Endothelial cell of umbilical vein (primary cell): ENCODE results near the gene GBE1.
"Not testable (repeated sequence)": the region's sequence is repeated elsewhere in the genome, so short reads cannot be mapped to it uniquely, and the experiment has no call there.

ENCODE experiments used
- EZH2 ChIP-seq: IDR thresholded peaks from 2 replicates; pipeline ENCODE4 v1.6.1; 2012; ENCODE audit warnings: borderline replicate concordance, low read depth, mild to moderate bottlenecking, moderate library complexity, low read length, inconsistent platforms; ENCODE audit not compliant: severe bottlenecking
- JUN ChIP-seq: IDR thresholded peaks from 2 replicates; pipeline ENCODE4 v1.6.1; 2011; ENCODE audit warnings: borderline replicate concordance, low read depth; ENCODE audit not compliant: insufficient read length, insufficient read depth
- POLR2A ChIP-seq: IDR thresholded peaks from 2 replicates; pipeline ENCODE4 v1.6.1; 2012; ENCODE audit warnings: low read depth, mild to moderate bottlenecking, control low read depth, low read length
- POLR2AphosphoS5 ChIP-seq: IDR thresholded peaks from 2 replicates; pipeline ENCODE4 v1.6.1; 2012; ENCODE audit warnings: low read depth, mild to moderate bottlenecking, control low read depth, low read length, moderate library complexity; ENCODE audit not compliant: insufficient read depth
- TF ChIP-seq, protein P1 (sequence below), 2 donors: IDR thresholded peaks; 1 replicate in 1 of 2; 2 replicates in 1 of 2; pipeline ENCODE4 v1.5.1; 2011; ENCODE audit warnings: low read length in 2 of 2, mild to moderate bottlenecking in 2 of 2, moderate library complexity in 2 of 2, control low read depth in 1 of 2, inconsistent platforms in 1 of 2, low read depth in 1 of 2; ENCODE audit not compliant: insufficient read depth in 1 of 2; ENCODE audit errors: extremely low read depth in 1 of 2

DNA sequence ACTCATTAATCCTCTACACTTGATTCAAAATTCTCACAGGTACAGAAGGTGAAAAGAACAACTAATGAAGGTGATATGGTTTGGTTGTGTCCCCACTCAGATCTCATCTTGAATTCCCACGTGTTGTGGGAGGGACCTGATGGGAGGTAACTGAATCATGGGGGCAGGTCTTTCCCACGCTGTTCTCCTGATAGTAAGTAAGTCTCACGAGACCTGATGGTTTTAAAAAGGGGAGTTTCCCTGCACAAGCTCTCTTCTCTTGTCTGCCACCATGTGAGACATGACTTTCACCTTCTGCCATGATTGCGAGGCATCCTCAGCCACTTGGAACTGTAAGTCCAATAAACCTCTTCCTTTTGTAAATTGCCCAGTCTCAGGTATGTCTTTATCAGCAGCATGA is 2.7 kb downstream of the GBE1 start:
- TF ChIP-seq, protein P1, sequence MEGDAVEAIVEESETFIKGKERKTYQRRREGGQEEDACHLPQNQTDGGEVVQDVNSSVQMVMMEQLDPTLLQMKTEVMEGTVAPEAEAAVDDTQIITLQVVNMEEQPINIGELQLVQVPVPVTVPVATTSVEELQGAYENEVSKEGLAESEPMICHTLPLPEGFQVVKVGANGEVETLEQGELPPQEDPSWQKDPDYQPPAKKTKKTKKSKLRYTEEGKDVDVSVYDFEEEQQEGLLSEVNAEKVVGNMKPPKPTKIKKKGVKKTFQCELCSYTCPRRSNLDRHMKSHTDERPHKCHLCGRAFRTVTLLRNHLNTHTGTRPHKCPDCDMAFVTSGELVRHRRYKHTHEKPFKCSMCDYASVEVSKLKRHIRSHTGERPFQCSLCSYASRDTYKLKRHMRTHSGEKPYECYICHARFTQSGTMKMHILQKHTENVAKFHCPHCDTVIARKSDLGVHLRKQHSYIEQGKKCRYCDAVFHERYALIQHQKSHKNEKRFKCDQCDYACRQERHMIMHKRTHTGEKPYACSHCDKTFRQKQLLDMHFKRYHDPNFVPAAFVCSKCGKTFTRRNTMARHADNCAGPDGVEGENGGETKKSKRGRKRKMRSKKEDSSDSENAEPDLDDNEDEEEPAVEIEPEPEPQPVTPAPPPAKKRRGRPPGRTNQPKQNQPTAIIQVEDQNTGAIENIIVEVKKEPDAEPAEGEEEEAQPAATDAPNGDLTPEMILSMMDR (IDR thresholded peaks at IDR 0.05; ENCODE audit: extremely low read depth in 1 of 2, insufficient read depth in 1 of 2, low read depth in 1 of 2, low read length in 2 of 2), result not testable (repeated sequence)
- not testable (repeated sequence) for TF ChIP-seq POLR2A, JUN, EZH2, POLR2AphosphoS5
